GM18519 (cell line): ENCODE measurements around the gene PTPRN2.
"Not testable (repeated sequence)": the region's sequence is repeated elsewhere in the genome, so short reads cannot be mapped to it uniquely, and the experiment has no call there.

Source experiments
- ATAC-seq: cut with Tn5 transposase; IDR thresholded peaks from one replicate; pipeline ENCODE4 v1.9.1; 2021; ENCODE audit warnings: mild to moderate bottlenecking, moderate library complexity; ENCODE audit not compliant: unreplicated experiment, low FRiP score

The PTPRN2 gene

DNA sequence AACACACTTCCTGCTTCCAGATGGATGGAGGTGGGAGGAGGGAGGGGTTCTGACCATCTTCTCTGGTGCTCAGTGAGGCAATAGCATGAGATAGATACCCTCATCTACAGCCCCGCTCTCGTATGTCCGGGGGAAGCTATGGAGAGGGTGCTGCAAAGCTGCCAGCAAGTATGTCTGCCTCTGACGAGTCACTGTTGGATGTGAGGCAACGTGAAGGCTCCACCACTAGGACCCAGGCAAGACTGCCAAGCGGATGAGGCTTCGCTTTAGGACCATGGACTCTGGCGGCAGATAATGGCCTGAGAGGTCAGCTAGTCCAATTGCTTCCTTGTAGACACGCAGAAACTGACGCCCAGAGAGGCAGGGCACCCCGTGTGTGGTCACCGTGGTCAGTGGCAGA, 601.6 kb downstream of the PTPRN2 start:
- no peak for ATAC-seq

DNA sequence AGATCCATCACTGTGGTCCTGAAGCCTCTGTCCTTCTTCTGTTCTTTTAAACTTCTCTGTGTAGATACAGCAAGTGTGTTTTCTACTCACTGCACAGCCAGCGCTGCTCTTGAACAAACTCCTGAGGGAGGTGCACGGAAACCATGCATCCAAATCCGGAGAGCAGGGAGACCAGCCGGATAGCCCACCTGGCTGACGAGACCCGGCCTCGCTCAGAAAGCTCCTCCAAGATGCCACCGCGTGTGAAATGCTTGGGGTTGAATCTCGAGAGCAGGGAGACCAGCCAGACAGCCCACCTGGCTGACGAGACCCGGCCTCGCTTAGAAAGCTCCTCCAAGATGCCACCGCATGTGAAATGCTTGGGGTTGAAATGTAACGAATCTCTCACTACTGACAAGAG, 602.0 kb downstream of the PTPRN2 start:
- no peak for ATAC-seq

DNA sequence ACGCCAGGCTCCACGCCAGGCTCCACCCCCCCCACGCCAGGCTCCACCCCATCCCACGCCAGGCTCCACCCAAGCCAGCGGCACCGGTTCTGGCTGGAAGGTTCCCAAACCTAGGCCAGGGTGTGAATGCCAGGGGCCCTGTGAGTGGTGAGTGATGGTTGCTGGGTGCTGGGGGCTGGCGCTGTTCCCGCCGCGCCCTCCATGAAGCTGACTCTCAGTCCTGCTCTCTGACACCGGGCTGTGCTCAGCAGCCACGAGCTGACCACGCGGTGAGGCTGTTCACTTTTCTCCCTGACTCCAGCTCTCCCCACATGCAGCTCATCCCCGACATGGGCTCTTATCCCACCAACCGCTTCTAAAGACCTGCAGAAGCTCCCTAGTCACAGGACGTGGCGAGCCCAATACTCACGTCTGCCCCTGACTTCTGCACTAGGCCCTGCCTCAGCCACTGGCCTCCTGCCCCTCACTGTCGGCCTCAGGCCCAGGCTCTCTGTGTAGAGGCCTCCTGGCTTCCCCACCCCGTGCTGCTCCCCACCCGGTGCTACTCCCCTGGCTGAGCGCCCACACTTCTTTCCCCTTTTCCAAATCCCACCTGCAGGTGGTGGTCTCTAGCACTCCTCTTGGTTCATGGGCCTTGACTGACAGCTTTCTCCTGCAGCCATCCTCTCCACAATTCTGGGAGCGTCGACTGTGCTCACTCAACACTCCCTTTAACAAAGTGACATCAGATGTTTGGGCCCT, 603.0 kb downstream of the PTPRN2 start:
- no peak for ATAC-seq

DNA sequence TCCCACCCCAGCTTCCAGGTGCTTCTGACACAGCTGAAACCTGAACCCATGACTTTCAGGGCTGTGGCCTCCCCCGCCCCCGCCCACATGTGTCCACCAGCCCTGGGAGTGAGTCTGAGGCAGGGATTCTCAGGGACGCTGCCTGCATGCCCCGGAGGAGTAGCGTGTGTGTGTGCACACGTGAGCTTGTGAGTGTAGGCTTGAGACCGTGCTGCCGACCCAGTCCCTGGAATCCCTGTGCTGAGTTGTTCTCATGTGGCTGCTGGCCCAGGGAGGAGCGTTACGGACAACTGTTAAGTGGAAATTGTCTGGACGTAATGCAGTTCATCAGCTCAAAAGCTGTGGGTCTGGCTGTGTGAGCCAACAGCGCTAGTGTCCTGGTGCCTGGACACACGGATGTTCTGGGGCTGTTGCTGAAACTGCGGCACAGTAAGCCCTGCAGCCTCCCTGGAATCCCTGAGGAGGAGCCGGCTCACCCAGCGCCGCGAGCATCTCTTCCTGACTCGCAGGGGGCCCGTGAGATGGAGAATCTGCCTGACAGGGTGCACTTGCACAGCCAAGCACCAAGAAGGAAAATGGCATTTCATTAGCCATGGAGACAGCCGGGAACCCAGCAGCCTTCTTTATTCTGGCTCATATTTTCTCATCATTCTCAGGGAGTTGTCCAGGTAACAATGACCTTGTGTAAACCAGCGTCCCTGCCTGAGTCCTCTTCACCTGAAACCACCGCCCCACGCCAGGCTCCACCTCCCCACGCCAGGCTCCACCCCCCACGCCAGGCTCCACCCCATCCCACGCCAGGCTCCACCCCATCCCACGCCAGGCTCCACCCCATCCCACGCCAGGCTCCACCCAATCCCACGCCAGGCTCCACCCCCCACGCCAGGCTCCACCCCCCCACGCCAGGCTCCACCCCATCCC, 603.9 kb downstream of the PTPRN2 start:
- ATAC-seq = no peak

DNA sequence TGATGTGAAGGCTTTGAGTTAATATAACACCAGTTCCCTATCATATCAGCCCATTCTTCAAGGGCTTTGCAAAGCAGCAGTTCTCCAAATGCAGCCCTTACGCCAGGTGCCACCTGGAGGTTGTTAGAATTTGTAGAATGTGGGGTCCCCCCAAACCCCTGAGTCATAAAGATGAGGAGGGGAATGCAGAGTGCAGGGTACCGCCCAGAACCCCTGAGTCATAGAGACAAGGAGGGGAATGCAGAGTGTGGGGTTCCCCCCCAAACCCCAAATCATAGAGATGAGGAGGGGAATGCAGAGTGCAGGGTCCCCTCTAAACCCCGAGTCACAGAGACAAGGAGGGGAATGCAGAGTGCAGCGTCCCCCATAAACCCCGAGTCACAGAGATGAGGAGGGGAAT, 605.8 kb downstream of the PTPRN2 start:
- ATAC-seq = no peak

DNA sequence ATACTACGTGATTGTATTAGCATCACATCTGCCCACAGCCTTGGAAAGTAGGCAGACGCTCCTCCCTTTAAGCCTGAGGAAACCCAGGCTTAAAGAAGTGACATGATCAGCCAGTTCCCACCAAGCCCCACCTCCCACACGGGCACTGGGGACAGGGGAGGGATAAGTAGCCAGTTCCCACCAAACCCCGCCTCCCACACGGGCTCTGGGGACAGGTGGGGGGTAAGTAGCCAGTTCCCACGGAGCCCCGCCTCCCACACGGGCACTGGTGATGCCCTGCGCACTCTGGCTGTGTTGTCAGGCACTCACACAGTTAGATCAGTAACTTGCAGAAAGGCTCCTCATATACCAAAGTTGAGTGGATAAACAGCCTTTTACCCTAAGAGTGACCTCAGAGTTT, 606.8 kb downstream of the PTPRN2 start:
- no peak for ATAC-seq

DNA sequence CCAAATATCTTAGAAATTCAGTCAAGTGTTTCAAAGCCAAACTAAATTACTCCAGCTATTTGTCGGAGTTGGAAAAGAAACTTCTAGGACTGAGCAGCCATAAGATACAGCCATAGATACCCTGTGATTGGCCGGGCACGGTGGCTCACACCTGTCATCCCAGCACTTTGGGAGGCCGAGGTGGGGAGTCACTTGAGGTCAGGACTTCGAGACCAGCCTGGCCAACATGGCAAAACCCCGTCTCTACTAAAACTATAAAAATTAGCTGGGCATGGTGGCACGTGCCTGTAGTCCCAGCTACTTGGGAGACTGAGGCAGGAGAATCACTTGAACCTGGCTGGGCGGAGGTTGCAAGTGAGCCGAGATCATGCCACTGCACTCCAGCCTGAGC, 607.3 kb downstream of the PTPRN2 start:
- ATAC-seq = not testable (repeated sequence)

DNA sequence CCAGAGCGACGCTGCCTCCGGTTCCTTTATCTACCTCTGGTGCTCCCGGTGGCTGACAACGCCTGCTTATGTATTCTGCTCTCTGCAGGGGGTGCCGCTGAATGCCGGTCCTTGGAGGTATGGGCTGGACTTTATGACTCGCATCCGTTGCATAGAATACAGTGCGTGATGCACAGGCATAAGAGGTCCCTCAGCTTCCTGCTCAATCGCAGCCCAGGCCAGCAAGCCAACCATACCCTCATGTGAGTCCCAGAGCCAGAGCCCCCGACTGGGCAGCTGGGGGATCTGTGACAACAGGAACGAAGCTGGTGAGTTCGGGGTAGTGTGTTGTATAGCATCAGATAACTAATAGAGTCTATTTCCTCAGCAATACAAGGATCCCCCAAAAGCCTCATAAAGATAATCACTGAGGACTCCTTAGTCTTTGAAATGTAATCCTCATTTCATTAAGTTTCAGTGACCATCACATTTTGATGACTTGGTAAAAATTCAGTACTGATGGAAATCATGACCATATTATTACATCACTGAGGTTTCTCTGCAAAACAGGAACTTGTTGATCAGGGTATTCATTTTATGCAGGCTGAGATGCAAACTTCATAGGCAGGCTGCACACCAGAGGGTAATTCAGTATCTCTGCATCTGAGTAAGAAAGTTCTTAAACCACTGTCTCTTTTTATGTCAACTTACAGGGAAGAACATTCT, 607.8 kb downstream of the PTPRN2 start:
- ATAC-seq = no peak

DNA sequence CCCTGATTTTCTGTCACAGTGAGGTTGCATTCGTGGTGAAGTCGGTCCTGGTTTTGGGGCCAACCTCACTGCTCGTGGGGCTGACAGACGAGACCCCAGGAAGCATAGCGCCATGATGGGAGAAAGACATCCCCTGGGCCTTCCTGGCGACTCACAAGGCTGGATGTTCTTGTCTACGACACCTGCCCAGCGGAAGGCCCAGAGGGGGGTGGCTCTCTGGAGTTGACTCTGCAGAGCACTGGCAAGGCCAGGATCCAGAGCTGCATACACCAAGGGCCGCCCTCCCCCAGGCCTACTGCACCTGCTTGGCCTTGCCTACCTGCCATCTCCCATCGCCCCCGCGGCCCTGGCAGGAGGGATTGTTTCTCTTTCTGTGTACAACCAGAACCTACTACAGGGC, 608.9 kb downstream of the PTPRN2 start:
- no peak for ATAC-seq

DNA sequence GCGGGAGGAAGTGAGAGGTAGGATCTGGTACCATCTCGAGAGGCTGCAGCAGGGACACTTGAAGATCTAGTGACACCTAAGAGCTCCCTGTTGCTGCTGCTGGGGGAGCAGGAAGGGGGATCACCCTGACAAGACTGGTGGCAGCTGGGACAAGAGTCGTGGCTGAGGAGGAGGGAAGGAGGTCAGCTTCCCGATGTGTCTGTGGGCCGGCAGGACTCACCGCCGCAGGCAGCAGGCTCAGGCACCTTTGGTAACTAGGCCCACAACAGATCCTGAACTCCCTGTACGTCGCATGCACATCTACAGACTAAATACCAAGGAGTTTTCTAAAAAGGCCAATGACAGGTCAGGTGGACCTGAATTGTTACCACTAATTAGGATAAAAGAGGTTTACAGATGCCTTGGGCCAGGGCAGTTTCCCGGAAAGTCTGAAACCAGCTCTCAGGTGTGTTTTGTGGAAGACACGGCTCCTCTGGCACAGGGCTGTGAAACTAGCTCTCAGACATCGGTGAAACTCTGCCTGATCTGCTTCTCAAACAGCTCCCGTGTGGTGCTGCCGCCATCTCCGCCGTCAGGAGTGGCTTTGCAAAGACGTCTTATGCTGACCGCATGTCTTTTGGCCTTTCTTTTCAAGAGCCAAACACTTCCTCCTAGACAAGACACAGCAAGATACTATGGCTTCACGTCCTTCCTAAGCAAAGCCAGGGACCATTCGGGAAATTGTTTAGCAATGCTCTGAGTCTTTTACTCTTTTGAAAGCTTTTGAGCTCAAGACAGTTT, 609.7 kb downstream of the PTPRN2 start:
- ATAC-seq = no peak

DNA sequence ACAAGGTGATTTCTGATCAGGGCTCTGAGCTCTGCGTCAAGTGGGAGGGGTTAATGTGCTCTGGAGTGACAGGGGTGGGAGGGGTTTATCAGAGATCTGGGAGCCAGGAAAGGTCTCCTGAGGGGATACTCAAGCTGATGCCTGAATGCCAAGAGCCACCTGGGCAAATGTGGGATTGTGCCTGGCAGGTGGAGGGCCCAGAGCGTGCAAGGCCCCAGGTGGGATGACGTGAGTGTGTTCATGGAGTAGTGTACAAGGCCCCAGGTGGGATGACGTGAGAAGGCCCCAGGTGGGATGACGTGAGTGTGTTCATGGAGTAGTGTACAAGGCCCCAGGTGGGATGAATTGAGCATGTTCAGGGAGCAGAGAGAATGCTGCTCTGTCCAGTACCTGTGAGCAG, 610.3 kb downstream of the PTPRN2 start:
- ATAC-seq = no peak

DNA sequence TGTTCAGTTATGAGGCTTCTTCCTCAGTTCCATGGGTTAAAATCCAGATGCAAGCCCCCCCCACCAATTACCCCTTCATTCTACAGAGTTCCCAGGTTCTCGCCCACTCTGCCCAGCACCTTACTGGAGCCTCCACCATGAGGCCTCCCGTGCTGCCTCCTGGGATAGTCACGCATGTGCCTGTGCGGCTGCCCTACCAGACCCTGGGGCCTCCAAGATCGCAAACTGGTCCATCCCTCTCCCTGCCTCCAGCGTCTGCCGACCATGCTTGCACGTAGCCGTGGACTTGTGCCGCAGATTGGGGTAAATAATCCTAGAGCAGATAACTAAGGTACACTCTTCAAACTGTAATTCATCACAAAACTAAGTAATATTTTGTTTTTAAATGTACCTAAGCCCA, 611.2 kb downstream of the PTPRN2 start:
- no peak for ATAC-seq

DNA sequence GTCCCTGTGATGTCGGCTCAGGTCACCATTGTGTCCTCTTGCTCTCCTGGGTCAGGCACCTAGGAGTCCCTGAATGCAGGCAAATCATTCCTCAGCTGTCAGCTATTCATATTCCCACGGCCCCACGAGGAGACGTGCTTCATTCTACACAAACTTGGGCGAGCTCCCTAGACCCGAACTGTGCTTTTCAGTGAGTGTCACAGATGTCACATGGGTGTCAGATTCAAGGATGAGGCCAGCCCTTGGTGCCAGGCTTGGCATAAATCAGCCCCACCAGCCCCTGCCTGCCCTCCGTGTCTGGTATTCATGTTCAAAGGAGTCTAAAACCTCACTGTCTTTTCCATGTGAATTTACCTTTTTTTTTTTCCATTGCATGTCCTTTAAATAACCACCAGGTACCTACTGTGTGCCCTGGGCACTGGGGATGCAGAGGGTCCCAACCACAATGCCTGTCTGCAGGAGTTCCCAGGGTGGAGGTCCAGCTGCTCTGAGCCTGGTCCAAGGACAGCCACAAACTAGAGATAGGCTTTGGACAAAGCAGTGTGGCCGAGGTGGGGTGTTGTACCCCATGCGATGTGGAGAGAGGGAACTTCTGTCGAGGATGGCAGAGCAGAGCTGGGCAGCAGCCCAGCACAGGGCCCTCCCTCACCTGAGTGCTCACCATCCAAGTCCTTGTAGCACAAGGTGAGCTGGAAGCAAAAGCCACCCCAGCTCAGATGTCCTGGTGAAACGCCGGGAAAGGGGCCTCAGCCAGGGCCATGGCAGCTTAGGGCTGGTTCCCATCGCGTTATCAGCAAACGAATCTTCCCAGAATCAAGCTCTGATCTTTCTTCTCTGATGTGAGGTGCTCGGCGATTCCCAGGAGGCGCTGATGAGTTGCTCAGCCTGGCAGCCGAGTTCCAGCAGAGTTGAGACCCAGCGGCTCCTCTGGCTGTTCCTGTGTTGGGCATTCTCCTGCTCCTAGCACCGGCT, 611.9 kb downstream of the PTPRN2 start:
- no peak for ATAC-seq

DNA sequence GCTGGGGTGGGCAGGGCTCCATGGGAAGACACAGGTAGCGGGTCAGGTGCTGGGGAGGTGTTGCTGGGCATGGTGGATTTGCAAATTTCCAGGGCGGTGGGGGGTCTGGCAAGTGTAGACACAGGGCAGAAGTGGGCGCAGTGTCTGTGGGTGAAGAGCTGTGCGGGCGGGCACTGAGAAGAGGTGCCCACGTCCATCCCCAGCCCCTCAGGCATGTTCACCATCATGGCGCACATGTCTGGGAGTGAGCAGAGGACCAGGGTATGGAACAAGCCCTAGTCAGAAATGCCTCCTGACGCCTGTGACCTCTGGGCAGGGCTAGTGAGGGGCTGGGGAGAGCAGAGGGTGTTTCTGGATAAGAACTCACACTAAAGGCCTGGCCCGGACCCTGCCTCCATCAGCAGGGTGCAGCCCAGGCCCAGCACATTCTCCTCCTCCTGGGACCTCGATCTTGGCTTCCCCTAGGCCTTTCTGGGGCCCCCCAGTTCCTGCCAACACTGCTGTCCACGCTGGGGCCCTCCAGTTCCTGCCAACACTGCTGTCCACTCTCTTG, 612.9 kb downstream of the PTPRN2 start:
- no peak for ATAC-seq

DNA sequence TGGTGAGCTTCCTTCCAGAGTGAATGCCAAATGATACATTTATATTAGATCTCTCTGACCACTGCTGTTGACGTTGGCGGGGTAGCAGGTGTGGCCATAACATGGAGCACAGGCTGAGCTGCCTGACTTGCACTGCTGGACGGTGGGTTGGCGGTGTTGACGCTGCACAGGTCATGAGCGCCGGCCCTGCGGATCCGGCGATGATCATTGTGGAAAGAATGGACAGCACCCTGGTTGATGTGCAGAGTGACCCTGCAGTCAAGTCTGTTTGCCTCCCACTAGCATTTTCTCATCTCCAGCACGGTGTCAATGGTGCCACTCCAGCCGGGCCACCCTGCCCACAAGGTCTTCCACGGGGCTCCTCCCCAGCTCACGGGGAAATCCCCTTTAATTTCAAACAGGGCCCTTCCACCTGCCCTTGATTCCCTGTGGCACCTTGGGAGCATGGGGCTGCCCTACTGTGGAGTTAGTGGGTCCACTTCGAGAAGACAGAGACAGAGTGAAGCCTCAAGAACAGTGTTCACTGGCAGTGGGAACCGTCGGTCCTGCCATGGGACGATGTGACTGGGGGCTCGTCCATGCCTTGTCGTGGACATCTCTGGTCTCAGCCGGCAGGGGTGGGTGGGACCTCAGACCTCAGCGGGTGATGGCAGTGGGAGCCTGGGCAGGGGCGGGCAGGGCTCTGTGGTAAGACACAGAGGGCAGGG, 613.5 kb downstream of the PTPRN2 start:
- no peak for ATAC-seq

DNA sequence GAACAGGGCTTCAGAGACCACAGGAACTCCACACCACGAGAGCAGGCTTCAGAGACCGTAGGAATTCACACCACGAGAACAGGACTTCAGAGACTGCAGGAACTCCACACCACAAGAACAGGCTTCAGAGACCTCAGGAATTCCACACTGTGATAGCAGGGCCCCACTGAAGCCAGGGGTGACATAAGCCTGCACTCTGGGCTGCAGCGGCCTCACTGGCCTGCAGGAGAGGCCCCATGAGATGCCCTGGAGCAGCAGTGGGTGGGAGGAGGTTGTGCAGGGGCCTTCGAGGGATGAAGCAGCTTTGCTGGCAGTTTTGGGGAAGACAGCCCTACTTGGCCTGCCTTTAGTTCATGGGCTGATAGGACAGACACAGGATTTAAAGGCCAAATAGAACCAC, 614.7 kb downstream of the PTPRN2 start:
- ATAC-seq = no peak

DNA sequence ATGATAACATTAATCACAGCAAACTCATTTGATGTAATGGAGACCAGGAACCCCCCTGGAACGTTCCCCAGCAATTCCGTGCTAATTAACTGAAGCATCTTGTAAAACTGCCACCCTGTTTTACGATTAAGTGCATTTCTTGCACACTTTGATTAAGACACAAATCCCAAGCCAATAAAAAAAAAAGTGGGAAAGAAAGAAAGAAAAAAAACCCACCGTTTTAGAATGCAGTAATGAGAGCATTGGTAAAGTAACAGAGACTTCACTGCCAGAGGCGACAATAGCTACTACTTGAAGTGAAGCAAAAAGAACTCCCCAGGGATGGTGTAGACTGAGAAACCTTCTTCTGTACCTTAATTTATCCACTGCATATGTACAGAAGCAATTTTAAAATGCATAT, 616.1 kb downstream of the PTPRN2 start:
- ATAC-seq = no peak

DNA sequence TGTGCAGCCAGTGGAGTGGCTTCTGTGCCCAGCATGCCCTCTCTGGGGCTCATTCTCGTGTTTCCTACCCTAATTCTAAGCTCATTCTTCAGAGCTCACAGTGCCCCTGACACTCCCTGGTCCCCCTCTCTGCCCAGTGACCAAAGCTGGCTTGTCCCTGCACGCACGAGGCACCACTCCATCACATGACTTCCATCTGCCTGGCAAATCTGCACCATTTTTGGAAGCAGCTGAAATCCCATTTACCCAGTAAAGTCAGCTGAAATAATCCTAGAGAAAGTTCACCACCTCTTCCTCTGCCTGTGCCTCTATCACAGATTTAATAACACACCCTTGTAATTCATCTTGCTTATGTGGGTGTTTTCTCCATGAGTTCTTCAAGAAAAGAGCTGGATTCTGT, 616.9 kb downstream of the PTPRN2 start:
- ATAC-seq = no peak
